GM19438 (cell line): ENCODE results near the gene AHSP.
"Not testable (repeated sequence)": the region's sequence is repeated elsewhere in the genome, so short reads cannot be mapped to it uniquely, and the experiment has no call there.

Source experiments
- ATAC-seq: cut with Tn5 transposase; IDR thresholded peaks from one replicate; pipeline ENCODE4 v1.9.1; 2021; ENCODE audit warnings: low read depth; ENCODE audit not compliant: unreplicated experiment

AHSP gene

GRCh38 chr16:31527734-31528274, at the start of gene AHSP:
Gene AHSP (plus strand): TSS chr16:31527900. CDS start chr16:31528140, 240 bp downstream.
- ATAC-seq: no peak

- ATAC-seq: no peak
These were observed 48.7 kb upstream of the AHSP start for GRCh38 chr16:31478956-31479355.

GRCh38 chr16:31479751-31480150, 47.9 kb upstream of the AHSP start:
- ATAC-seq: no peak

GRCh38 chr16:31480851-31481536, 46.7 kb upstream of the AHSP start:
- ATAC-seq: no peak

- no peak for ATAC-seq
These were observed 44.6 kb upstream of the AHSP start, which contains the start of gene SLC5A2 for GRCh38 chr16:31483081-31483480. Gene SLC5A2 (plus strand): TSS chr16:31483123. CDS start chr16:31483137, 14 bp downstream.

- not testable (repeated sequence) for ATAC-seq
These were observed 43.7 kb upstream of the AHSP start for GRCh38 chr16:31484048-31484447.

- ATAC-seq: no peak
These were observed 43.1 kb upstream of the AHSP start for GRCh38 chr16:31484491-31485171.

- ATAC-seq: no peak
These were observed 42.1 kb upstream of the AHSP start for GRCh38 chr16:31485571-31485970.

GRCh38 chr16:31486045-31486444, 41.7 kb upstream of the AHSP start:
- no peak for ATAC-seq

GRCh38 chr16:31487071-31487719, 40.5 kb upstream of the AHSP start:
- no peak for ATAC-seq

GRCh38 chr16:31487720-31488467, 39.8 kb upstream of the AHSP start:
- ATAC-seq: peak; percentile 82

- ATAC-seq: no peak
These were observed 39.0 kb upstream of the AHSP start for GRCh38 chr16:31488468-31489297.

- no peak for ATAC-seq
These were observed 38.5 kb upstream of the AHSP start for GRCh38 chr16:31489298-31489564.

GRCh38 chr16:31489616-31490584, 37.8 kb upstream of the AHSP start:
- ATAC-seq: no peak

- no peak for ATAC-seq
These were observed 35.8 kb upstream of the AHSP start for GRCh38 chr16:31491778-31492418.

- ATAC-seq: no peak
These were observed 34.1 kb upstream of the AHSP start for GRCh38 chr16:31493506-31494125.

GRCh38 chr16:31496670-31497069, 31.0 kb upstream of the AHSP start:
- no peak for ATAC-seq

- ATAC-seq: no peak
These were observed 29.2 kb upstream of the AHSP start for GRCh38 chr16:31498493-31498892.
